OCI-LY7 (cell line): ENCODE data around the gene EHBP1. TPM values are rescaled to one million over a fixed set of nuclear protein-coding genes. Genes with fewer than 3 reads are reported as not detected.

Experiments
- BruUV-seq: library from RNA; stranded (reverse); fragments of 400-500 nt; replicated peaks from 2 replicates; lab custom pipeline; 2021; lab: Mats Ljungman, UMichigan
- CTCF ChIA-PET: fragments of 300-600 bp; sonication (Branson Sonifier 250); formaldehyde crosslinking; loops from one replicate; lab custom pipeline; 2022; ENCODE audit warnings: antibody characterized with exemption; ENCODE audit not compliant: unreplicated experiment; lab: Charles Lee
- POLR2A ChIA-PET: fragments of 300-600 bp; sonication (Branson Sonifier 250); formaldehyde crosslinking; loops from one replicate; lab custom pipeline; 2022; ENCODE audit warnings: antibody characterized with exemption; lab: Charles Lee
- DNase-seq: peaks from one replicate; pipeline ENCODE4 v3.0.0-alpha.2; 2015; ENCODE audit warnings: low spot score
- H2AFZ ChIP-seq: fragments of 200-600 bp; sonication (generic), shearing (Covaris generic); 2 replicates; pipeline ENCODE4 v1.6.1; 2014; ENCODE audit warnings: mild to moderate bottlenecking, antibody characterized with exemption, low read length, moderate library complexity
- H3K27ac ChIP-seq: fragments of 200-600 bp; sonication (generic); 2 replicates; pipeline ENCODE4 v1.5.1; 2014; ENCODE audit warnings: mixed run types, low read depth, mild to moderate bottlenecking, moderate library complexity, low read length, inconsistent platforms; ENCODE audit not compliant: poor library complexity, severe bottlenecking
- H3K36me3 ChIP-seq: fragments of 200-600 bp; sonication (generic); 2 replicates; pipeline ENCODE4 v1.6.1; 2014; ENCODE audit warnings: mild to moderate bottlenecking, antibody characterized with exemption, low read length, moderate library complexity, mixed read lengths; ENCODE audit not compliant: insufficient read depth
- H3K4me1 ChIP-seq: fragments of 200-600 bp; sonication (generic); 2 replicates; pipeline ENCODE4 v1.5.1; 2014; ENCODE audit warnings: mild to moderate bottlenecking, low read length; ENCODE audit not compliant: insufficient read depth, poor library complexity, severe bottlenecking
- H3K4me2 ChIP-seq: fragments of 200-600 bp; sonication (generic); 2 replicates; pipeline ENCODE4 v1.6.1; 2014; ENCODE audit warnings: mild to moderate bottlenecking, low read length
- H3K4me3 ChIP-seq: fragments of 200-600 bp; sonication (generic); 2 replicates; pipeline ENCODE4 v1.5.1; 2014; ENCODE audit warnings: mild to moderate bottlenecking, low read depth, low read length; ENCODE audit not compliant: poor library complexity, severe bottlenecking
- H3K79me2 ChIP-seq: fragments of 200-600 bp; sonication (generic); 2 replicates; pipeline ENCODE4 v1.6.1; 2016; ENCODE audit warnings: low read depth, mild to moderate bottlenecking, low read length, moderate library complexity, mixed read lengths; ENCODE audit not compliant: insufficient read depth
- H3K9me2 ChIP-seq: fragments of 200-600 bp; sonication (generic); 2 replicates; pipeline ENCODE4 v1.6.1; 2016; ENCODE audit warnings: mild to moderate bottlenecking, low read length, mixed read lengths; ENCODE audit not compliant: insufficient read depth
- H3K9me3 ChIP-seq: fragments of 200-600 bp; sonication (generic); 2 replicates; pipeline ENCODE4 v1.6.1; 2014; ENCODE audit warnings: mild to moderate bottlenecking, mixed run types, low read length, mixed read lengths
- H4K20me1 ChIP-seq: fragments of 200-600 bp; sonication (generic); 2 replicates; pipeline ENCODE4 v1.6.1; 2014; ENCODE audit warnings: mild to moderate bottlenecking, antibody characterized with exemption, low read length, moderate library complexity, mixed read lengths; ENCODE audit not compliant: insufficient read depth
- EZH2phosphoT487 ChIP-seq: fragments of 200-600 bp; sonication (generic); IDR thresholded peaks from 2 replicates; pipeline ENCODE4 v1.6.1; 2018; ENCODE audit warnings: low read depth, borderline replicate concordance, mild to moderate bottlenecking, mixed run types, antibody characterized with exemption, low read length, moderate library complexity, mixed read lengths
- intact Hi-C: fragments of 100-400 bp; cut with micrococcal nuclease; formaldehyde crosslinking; loops from one replicate; pipeline ENCODE4 v1.10.0; 2022; ENCODE audit not compliant: unreplicated experiment
- total RNA-seq, 2 experiments: library from RNA; depleted of rRNA in 1 of 2; stranded (reverse); fragments of >200 nt in 1 of 2; shearing (Covaris generic) in 1 of 2; gene quantifications; 2 replicates each; pipeline ENCODE4 v1.2.3, GENCODE V29; 2014 to 2022
- TF ChIP-seq, protein P1 (sequence below): fragments of 200-600 bp; sonication (generic); conservative IDR thresholded peaks from 2 replicates; pipeline ENCODE4 v1.5.1; 2014; ENCODE audit warnings: mild to moderate bottlenecking, antibody characterized with exemption, low read length, moderate library complexity, mixed read lengths

EHBP1 gene
- total RNA-seq, 2 experiments from 2014 or later = 26.8 to 34.1 TPM

DNA sequence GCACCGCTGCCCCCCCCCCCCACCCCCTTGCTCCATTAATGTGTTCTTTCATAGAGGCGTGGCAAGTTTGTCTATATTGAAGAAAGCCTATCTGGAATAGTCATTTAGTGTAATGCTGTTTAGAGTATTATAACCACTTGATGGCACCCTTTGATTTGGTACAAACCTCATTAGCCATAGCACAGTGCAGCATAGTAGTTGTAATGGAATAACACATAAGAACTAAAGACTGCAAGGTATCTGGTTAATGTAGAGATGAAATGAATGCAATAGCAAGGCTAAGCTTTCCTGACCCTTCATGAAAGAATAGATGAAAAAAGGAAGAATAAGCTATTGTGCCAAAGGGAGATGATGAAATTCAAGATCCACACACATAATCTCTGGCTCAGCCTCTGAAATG lies 81.9 kb downstream of the EHBP1 start:
- no peaks in the 10 kb centered on the region for H3K79me2 ChIP-seq
- 0 out of 2 replicates have a peak, but pooled peaks cover 5% of the 10 kb centered on the region for H3K9me3 ChIP-seq
- TF ChIP-seq, protein P1, sequence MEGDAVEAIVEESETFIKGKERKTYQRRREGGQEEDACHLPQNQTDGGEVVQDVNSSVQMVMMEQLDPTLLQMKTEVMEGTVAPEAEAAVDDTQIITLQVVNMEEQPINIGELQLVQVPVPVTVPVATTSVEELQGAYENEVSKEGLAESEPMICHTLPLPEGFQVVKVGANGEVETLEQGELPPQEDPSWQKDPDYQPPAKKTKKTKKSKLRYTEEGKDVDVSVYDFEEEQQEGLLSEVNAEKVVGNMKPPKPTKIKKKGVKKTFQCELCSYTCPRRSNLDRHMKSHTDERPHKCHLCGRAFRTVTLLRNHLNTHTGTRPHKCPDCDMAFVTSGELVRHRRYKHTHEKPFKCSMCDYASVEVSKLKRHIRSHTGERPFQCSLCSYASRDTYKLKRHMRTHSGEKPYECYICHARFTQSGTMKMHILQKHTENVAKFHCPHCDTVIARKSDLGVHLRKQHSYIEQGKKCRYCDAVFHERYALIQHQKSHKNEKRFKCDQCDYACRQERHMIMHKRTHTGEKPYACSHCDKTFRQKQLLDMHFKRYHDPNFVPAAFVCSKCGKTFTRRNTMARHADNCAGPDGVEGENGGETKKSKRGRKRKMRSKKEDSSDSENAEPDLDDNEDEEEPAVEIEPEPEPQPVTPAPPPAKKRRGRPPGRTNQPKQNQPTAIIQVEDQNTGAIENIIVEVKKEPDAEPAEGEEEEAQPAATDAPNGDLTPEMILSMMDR = peak; percentile 60
- TF ChIP-seq EZH2phosphoT487 = no peak
- no peaks in the 10 kb centered on the region; the same call in 1 of the 2 replicates for H3K36me3 ChIP-seq
- POLR2A ChIA-PET = interaction anchor here (0.8 kb wide), 1 partner anchor 9 kb away, joined by 3 read pairs; no protein-coding TSS in a partner anchor
- BruUV-seq = no TSS peak
- no peaks in the 10 kb centered on the region for H3K9me2 ChIP-seq
- peak; percentile 35 for DNase-seq
- H3K27ac ChIP-seq = no peak overlapping the region
- intact Hi-C loops = loop anchor here (10.0 kb wide), 2 partner anchors 517 to 637 kb away; no protein-coding TSS in a partner anchor
- no peak overlapping the region for H2AFZ ChIP-seq
- CTCF ChIA-PET = no interaction called here
- no peaks in the 10 kb centered on the region for H4K20me1 ChIP-seq
- no peaks in the 10 kb centered on the region for H3K4me1 ChIP-seq
- no peak overlapping the region for H3K4me3 ChIP-seq
- no peak overlapping the region for H3K4me2 ChIP-seq

DNA sequence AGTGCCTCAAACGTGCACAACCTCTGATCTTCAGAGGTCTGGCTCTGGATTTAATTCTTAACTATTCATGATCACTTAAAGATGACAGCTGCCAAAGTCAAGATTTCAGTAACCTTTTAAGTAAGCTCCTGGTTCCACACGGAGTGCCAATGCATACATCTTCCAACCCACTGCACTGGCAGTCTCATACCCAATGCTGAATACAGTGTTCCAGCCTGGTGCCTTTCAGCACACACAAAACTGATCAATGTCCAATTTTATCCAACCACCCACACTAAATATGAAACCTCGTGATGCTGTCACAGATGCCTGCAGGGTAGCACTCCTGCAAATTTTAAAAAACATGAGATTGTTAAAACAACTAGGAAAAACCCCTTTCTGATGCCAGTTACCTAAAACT lies 84.0 kb downstream of the EHBP1 start:
- Histone ChIP-seq H3K9me3 (no peaks in the 10 kb centered on the region), H3K4me3 (no peak overlapping the region), H3K4me2 (no peak overlapping the region), H3K4me1 (no peaks in the 10 kb centered on the region), H3K27ac (no peak overlapping the region), H3K79me2 (no peaks in the 10 kb centered on the region), H3K36me3 (no peaks in the 10 kb centered on the region), H2AFZ (no peak overlapping the region), H3K9me2 (no peaks in the 10 kb centered on the region), H4K20me1 (no peaks in the 10 kb centered on the region)
- intact Hi-C loops = loop anchor here (10.0 kb wide), 2 partner anchors 515 to 635 kb away; no protein-coding TSS in a partner anchor
- no TSS peak for BruUV-seq
- ChIA-PET CTCF (no interaction called here), POLR2A (no interaction called here)
- no peak for DNase-seq
- no peak for TF ChIP-seq EZH2phosphoT487
- TF ChIP-seq, protein P1 = no peak

DNA sequence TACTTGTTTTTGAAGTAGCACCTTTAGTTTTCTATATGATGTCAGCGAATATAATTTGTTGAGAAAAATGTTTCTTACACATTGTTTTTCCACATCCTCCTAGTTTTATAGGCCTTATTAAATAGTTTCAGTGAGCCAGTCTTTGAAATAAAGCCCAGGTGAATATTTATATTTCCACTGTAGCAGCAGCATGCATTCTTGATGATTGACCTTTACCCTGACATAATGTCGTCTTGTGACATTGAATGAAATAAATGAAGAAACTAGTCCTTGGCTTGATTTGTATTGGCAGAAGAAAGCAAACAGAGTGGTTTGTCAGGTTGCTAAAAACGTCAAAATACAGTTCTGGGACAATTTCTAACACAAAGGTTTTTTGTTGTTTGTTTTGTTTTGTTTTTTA lies 84.4 kb downstream of the EHBP1 start:
- no peak for TF ChIP-seq EZH2phosphoT487
- TF ChIP-seq, protein P1 = no peak
- intact Hi-C loops = loop anchor here (10.0 kb wide), 2 partner anchors 515 to 635 kb away; no protein-coding TSS in a partner anchor
- H3K79me2 ChIP-seq = no peaks in the 10 kb centered on the region
- no peaks in the 10 kb centered on the region for H4K20me1 ChIP-seq
- H3K9me3 ChIP-seq = no peaks in the 10 kb centered on the region
- no peaks in the 10 kb centered on the region for H3K9me2 ChIP-seq
- POLR2A ChIA-PET = interaction anchor here (0.7 kb wide), 1 partner anchor 347 kb away, joined by 3 read pairs; no protein-coding TSS in a partner anchor
- H3K4me2 ChIP-seq = no peak overlapping the region
- no peak overlapping the region for H3K27ac ChIP-seq
- H3K4me1 ChIP-seq = no peaks in the 10 kb centered on the region
- H2AFZ ChIP-seq = no peak overlapping the region
- no peak overlapping the region for H3K4me3 ChIP-seq
- no peak for DNase-seq
- BruUV-seq = no TSS peak
- no peaks in the 10 kb centered on the region for H3K36me3 ChIP-seq
- CTCF ChIA-PET = no interaction called here
